GM23338 (cell line): ENCODE results near the gene NPEPPS. TPM values are rescaled to one million over a fixed set of nuclear protein-coding genes. Genes with fewer than 3 reads are reported as not detected.
A peak's percentile ranks its signal among the peaks of the same experiment; 100 is the strongest.

Experiments used
- ATAC-seq: fragments of 200-7000 bp; cut with Tn5 transposase; 3 replicates; pipeline ENCODE4 v1.9.1; 2020
- DNase-seq: peaks from one replicate; pipeline ENCODE4 v3.0.0-alpha.2; 2015; ENCODE audit warnings: low spot score
- H2AFZ ChIP-seq: fragments of 200-600 bp; sonication (generic); 2 replicates; pipeline ENCODE4 v1.8.0; 2016; ENCODE audit warnings: antibody characterized with exemption, mild to moderate bottlenecking, moderate library complexity
- H3F3A ChIP-seq: fragments of 200-600 bp; sonication (generic); replicated peaks from 2 replicates; pipeline ENCODE4 v1.8.0; 2017; ENCODE audit warnings: antibody characterized with exemption, mixed run types, low read depth
- H3K27ac ChIP-seq: fragments of 200-600 bp; sonication (generic); 2 replicates; pipeline ENCODE4 v1.6.1; 2016; ENCODE audit warnings: low read depth
- H3K27me3 ChIP-seq: fragments of 200-600 bp; sonication (generic); 2 replicates; pipeline ENCODE4 v1.8.0; 2016; ENCODE audit warnings: mild to moderate bottlenecking, mixed run types, moderate library complexity; ENCODE audit not compliant: insufficient read depth
- H3K36me3 ChIP-seq: fragments of 200-600 bp; sonication (generic); 2 replicates; pipeline ENCODE4 v1.8.0; 2016; ENCODE audit warnings: mild to moderate bottlenecking; ENCODE audit not compliant: insufficient read depth
- H3K4me1 ChIP-seq: fragments of 200-600 bp; sonication (generic); 2 replicates; pipeline ENCODE4 v1.8.0; 2016; ENCODE audit warnings: mild to moderate bottlenecking, moderate library complexity; ENCODE audit not compliant: insufficient read depth
- H3K4me2 ChIP-seq: fragments of 200-600 bp; sonication (generic); 2 replicates; pipeline ENCODE4 v1.7.1; 2017; ENCODE audit warnings: mixed run types
- H3K4me3 ChIP-seq: fragments of 200-600 bp; sonication (generic); 2 replicates; pipeline ENCODE4 v1.6.1; 2016; ENCODE audit warnings: mixed run types
- H3K79me2 ChIP-seq: fragments of 200-600 bp; sonication (generic); replicated peaks from 2 replicates; pipeline ENCODE4 v1.8.0; 2017; ENCODE audit warnings: mild to moderate bottlenecking; ENCODE audit not compliant: insufficient read depth
- H3K9me2 ChIP-seq: fragments of 200-600 bp; sonication (generic); 2 replicates; pipeline ENCODE4 v1.8.0; 2017; ENCODE audit not compliant: insufficient read depth
- H4K20me1 ChIP-seq: fragments of 200-600 bp; sonication (generic); replicated peaks from 2 replicates; pipeline ENCODE4 v1.8.0; 2017; ENCODE audit warnings: mild to moderate bottlenecking; ENCODE audit not compliant: insufficient read depth
- H3K27ac Mint-ChIP-seq: 2 replicates; pipeline ENCODE4 v1.8.0; 2020; ENCODE audit warnings: inconsistent platforms, mild to moderate bottlenecking, moderate library complexity, mixed read lengths
- H3K27me3 Mint-ChIP-seq: 3 replicates; pipeline ENCODE4 v1.8.0; 2022; ENCODE audit warnings: low read depth, mild to moderate bottlenecking, moderate library complexity, mixed read lengths, inconsistent platforms; ENCODE audit not compliant: insufficient read depth, poor library complexity
- H3K36me3 Mint-ChIP-seq: 3 replicates; pipeline ENCODE4 v1.8.0; 2021; ENCODE audit warnings: low read depth, mild to moderate bottlenecking, inconsistent platforms, moderate library complexity, mixed read lengths
- H3K4me1 Mint-ChIP-seq: 3 replicates; pipeline ENCODE4 v1.8.0; 2020; ENCODE audit warnings: mild to moderate bottlenecking, inconsistent platforms, mixed read lengths
- H3K4me3 Mint-ChIP-seq: 3 replicates; pipeline ENCODE4 v1.8.0; 2021; ENCODE audit warnings: moderate library complexity, mild to moderate bottlenecking, inconsistent platforms, mixed read lengths
- H3K9me3 Mint-ChIP-seq: 3 replicates; pipeline ENCODE4 v1.8.0; 2020; ENCODE audit warnings: moderate library complexity, mild to moderate bottlenecking, inconsistent platforms, mixed read lengths
- JUNB ChIP-seq: IDR thresholded peaks from one replicate; pipeline ENCODE4 v1.6.1; 2016; ENCODE audit warnings: antibody characterized with exemption; ENCODE audit not compliant: unreplicated experiment
- STAT1 ChIP-seq: IDR thresholded peaks from one replicate; pipeline ENCODE4 v1.6.1; 2016; ENCODE audit warnings: antibody characterized with exemption; ENCODE audit not compliant: unreplicated experiment
- polyA plus RNA-seq: library from polyadenylated mRNA; unstranded; fragments of >200 nt; fragmentation: Nextera tagmentation; extraction: Ambion mirVana; gene quantifications from 2 replicates; pipeline ENCODE4 v1.2.1, GENCODE V29; 2016
- total RNA-seq: library from RNA; depleted of rRNA; stranded (reverse); fragments of >200 nt; shearing (Covaris generic); gene quantifications from 2 replicates; pipeline ENCODE4 v1.2.3, GENCODE V29; 2014
- TF ChIP-seq, protein P1 (sequence below): IDR thresholded peaks from one replicate; pipeline ENCODE4 v1.6.1; 2018; ENCODE audit warnings: antibody characterized with exemption; ENCODE audit not compliant: unreplicated experiment
- TF ChIP-seq, protein P2 (sequence below): IDR thresholded peaks from 2 replicates; pipeline ENCODE4 v1.6.1; 2016; ENCODE audit warnings: antibody characterized with exemption
- TF ChIP-seq, protein P3 (sequence below): fragments of 250-450 bp; sonication (Bioruptor Pico); IDR thresholded peaks from 2 replicates; pipeline ENCODE4 v1.5.0; 2020; ENCODE audit warnings: mild to moderate bottlenecking, moderate library complexity

The NPEPPS gene
- total and polyA plus RNA-seq, 2 experiments from 2014 or later: 91.5 to 113 TPM

DNA sequence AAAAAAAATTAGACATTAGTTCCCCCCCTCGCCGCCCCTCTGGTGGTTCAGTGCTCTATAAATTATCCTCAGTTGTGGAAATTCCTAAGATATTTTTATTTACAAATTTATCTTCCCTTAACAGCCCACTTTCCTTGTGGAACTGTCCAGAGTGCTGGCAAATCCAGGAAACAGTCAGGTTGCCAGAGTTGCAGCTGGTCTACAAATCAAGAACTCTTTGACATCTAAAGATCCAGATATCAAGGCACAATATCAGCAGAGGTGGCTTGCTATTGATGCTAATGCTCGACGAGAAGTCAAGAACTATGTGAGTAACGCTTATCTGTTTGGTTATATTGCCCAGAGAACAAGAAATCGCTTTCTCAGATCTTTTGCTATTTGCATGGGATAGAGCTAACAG lies 121.7 kb downstream of the NPEPPS start:
- Histone ChIP-seq H4K20me1 (peaks cover 60% of the 10 kb centered on the region), H3K36me3 (peaks cover 62% of the 10 kb centered on the region), H3K4me2 (0 out of 2 replicates have a peak overlapping the region, but pooled peaks have one; percentile 99), H3K27me3 (no peaks in the 10 kb centered on the region), H3K27ac (peak overlapping the region; percentile 23), H3K79me2 (peaks cover 80% of the 10 kb centered on the region), H2AFZ (no peak overlapping the region), H3K9me2 (no peaks in the 10 kb centered on the region), H3F3A (peaks cover 48% of the 10 kb centered on the region), H3K4me1 (peaks cover 19% of the 10 kb centered on the region), H3K4me3 (peak overlapping the region; percentile 22; the same call in 1 of the 2 replicates)
- Mint-ChIP-seq H3K4me1 (peaks cover 26% of the 10 kb centered on the region), H3K4me3 (peak overlapping the region; percentile 54), H3K27me3 (peaks cover 16% of the 10 kb centered on the region), H3K36me3 (peaks cover 73% of the 10 kb centered on the region), H3K27ac (peak overlapping the region; percentile 68; the same call in 1 of the 2 replicates), H3K9me3 (no peaks in the 10 kb centered on the region; the same call in 2 of the 3 replicates)
- ATAC-seq: no peak
- no peak for DNase-seq
- TF ChIP-seq, protein P1, sequence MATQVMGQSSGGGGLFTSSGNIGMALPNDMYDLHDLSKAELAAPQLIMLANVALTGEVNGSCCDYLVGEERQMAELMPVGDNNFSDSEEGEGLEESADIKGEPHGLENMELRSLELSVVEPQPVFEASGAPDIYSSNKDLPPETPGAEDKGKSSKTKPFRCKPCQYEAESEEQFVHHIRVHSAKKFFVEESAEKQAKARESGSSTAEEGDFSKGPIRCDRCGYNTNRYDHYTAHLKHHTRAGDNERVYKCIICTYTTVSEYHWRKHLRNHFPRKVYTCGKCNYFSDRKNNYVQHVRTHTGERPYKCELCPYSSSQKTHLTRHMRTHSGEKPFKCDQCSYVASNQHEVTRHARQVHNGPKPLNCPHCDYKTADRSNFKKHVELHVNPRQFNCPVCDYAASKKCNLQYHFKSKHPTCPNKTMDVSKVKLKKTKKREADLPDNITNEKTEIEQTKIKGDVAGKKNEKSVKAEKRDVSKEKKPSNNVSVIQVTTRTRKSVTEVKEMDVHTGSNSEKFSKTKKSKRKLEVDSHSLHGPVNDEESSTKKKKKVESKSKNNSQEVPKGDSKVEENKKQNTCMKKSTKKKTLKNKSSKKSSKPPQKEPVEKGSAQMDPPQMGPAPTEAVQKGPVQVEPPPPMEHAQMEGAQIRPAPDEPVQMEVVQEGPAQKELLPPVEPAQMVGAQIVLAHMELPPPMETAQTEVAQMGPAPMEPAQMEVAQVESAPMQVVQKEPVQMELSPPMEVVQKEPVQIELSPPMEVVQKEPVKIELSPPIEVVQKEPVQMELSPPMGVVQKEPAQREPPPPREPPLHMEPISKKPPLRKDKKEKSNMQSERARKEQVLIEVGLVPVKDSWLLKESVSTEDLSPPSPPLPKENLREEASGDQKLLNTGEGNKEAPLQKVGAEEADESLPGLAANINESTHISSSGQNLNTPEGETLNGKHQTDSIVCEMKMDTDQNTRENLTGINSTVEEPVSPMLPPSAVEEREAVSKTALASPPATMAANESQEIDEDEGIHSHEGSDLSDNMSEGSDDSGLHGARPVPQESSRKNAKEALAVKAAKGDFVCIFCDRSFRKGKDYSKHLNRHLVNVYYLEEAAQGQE: peak; percentile 55
- TF ChIP-seq STAT1 (no peak), JUNB (no peak)
- TF ChIP-seq, protein P2, sequence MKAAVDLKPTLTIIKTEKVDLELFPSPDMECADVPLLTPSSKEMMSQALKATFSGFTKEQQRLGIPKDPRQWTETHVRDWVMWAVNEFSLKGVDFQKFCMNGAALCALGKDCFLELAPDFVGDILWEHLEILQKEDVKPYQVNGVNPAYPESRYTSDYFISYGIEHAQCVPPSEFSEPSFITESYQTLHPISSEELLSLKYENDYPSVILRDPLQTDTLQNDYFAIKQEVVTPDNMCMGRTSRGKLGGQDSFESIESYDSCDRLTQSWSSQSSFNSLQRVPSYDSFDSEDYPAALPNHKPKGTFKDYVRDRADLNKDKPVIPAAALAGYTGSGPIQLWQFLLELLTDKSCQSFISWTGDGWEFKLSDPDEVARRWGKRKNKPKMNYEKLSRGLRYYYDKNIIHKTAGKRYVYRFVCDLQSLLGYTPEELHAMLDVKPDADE: no peak
- TF ChIP-seq, protein P3, sequence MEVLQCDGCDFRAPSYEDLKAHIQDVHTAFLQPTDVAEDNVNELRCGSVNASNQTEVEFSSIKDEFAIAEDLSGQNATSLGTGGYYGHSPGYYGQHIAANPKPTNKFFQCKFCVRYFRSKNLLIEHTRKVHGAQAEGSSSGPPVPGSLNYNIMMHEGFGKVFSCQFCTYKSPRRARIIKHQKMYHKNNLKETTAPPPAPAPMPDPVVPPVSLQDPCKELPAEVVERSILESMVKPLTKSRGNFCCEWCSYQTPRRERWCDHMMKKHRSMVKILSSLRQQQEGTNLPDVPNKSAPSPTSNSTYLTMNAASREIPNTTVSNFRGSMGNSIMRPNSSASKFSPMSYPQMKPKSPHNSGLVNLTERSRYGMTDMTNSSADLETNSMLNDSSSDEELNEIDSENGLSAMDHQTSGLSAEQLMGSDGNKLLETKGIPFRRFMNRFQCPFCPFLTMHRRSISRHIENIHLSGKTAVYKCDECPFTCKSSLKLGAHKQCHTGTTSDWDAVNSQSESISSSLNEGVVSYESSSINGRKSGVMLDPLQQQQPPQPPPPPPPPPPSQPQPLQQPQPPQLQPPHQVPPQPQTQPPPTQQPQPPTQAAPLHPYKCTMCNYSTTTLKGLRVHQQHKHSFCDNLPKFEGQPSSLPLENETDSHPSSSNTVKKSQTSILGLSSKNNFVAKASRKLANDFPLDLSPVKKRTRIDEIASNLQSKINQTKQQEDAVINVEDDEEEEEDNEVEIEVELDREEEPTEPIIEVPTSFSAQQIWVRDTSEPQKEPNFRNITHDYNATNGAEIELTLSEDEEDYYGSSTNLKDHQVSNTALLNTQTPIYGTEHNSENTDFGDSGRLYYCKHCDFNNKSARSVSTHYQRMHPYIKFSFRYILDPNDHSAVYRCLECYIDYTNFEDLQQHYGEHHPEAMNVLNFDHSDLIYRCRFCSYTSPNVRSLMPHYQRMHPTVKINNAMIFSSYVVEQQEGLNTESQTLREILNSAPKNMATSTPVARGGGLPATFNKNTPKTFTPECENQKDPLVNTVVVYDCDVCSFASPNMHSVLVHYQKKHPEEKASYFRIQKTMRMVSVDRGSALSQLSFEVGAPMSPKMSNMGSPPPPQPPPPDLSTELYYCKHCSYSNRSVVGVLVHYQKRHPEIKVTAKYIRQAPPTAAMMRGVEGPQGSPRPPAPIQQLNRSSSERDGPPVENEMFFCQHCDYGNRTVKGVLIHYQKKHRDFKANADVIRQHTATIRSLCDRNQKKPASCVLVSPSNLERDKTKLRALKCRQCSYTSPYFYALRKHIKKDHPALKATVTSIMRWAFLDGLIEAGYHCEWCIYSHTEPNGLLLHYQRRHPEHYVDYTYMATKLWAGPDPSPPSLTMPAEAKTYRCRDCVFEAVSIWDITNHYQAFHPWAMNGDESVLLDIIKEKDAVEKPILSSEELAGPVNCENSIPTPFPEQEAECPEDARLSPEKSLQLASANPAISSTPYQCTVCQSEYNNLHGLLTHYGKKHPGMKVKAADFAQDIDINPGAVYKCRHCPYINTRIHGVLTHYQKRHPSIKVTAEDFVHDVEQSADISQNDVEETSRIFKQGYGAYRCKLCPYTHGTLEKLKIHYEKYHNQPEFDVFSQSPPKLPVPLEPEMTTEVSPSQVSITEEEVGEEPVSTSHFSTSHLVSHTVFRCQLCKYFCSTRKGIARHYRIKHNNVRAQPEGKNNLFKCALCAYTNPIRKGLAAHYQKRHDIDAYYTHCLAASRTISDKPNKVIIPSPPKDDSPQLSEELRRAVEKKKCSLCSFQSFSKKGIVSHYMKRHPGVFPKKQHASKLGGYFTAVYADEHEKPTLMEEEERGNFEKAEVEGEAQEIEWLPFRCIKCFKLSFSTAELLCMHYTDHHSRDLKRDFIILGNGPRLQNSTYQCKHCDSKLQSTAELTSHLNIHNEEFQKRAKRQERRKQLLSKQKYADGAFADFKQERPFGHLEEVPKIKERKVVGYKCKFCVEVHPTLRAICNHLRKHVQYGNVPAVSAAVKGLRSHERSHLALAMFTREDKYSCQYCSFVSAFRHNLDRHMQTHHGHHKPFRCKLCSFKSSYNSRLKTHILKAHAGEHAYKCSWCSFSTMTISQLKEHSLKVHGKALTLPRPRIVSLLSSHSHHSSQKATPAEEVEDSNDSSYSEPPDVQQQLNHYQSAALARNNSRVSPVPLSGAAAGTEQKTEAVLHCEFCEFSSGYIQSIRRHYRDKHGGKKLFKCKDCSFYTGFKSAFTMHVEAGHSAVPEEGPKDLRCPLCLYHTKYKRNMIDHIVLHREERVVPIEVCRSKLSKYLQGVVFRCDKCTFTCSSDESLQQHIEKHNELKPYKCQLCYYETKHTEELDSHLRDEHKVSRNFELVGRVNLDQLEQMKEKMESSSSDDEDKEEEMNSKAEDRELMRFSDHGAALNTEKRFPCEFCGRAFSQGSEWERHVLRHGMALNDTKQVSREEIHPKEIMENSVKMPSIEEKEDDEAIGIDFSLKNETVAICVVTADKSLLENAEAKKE: no peak
